GM20431 (cell line): ENCODE data around the gene PCDH9.

ENCODE experiments used
- in situ Hi-C: fragments of 300-500 bp; cut with MseI, MboI; formaldehyde crosslinking; loops from one replicate; pipeline ENCODE4 v1.15.0; 2020; ENCODE audit warnings: low sequenced_read_pairs; ENCODE audit not compliant: unreplicated experiment

PCDH9 gene

GRCh38 chr13:66860878-66861417 is 369.2 kb downstream of the PCDH9 start:
- in situ Hi-C loops, result no loop called here

GRCh38 chr13:66859934-66860877 is 369.9 kb downstream of the PCDH9 start:
- in situ Hi-C loops, result no loop called here

- in situ Hi-C loops, result no loop called here
Measured at GRCh38 chr13:66859078-66859477, 371.1 kb downstream of the PCDH9 start.

- in situ Hi-C loops, result no loop called here
Measured at GRCh38 chr13:66858163-66858562, 372.0 kb downstream of the PCDH9 start.

GRCh38 chr13:66855131-66855530 is 375.0 kb downstream of the PCDH9 start:
- in situ Hi-C loops, result no loop called here

GRCh38 chr13:66853564-66853963 is 376.6 kb downstream of the PCDH9 start:
- in situ Hi-C loops, result no loop called here

GRCh38 chr13:66849706-66850105 is 380.4 kb downstream of the PCDH9 start:
- in situ Hi-C loops, result no loop called here

GRCh38 chr13:66847541-66847940 is 382.6 kb downstream of the PCDH9 start:
- in situ Hi-C loops, result no loop called here

- in situ Hi-C loops, result no loop called here
Measured at GRCh38 chr13:66845393-66845792, 384.7 kb downstream of the PCDH9 start.

GRCh38 chr13:66844933-66845332 is 385.2 kb downstream of the PCDH9 start:
- in situ Hi-C loops, result no loop called here

GRCh38 chr13:66842766-66843165 is 387.4 kb downstream of the PCDH9 start:
- in situ Hi-C loops, result no loop called here

- in situ Hi-C loops, result no loop called here
Measured at GRCh38 chr13:66840621-66841020, 389.5 kb downstream of the PCDH9 start.

GRCh38 chr13:66837246-66837645 is 392.9 kb downstream of the PCDH9 start:
- in situ Hi-C loops, result no loop called here

- in situ Hi-C loops, result no loop called here
Measured at GRCh38 chr13:66835040-66835628, 395.0 kb downstream of the PCDH9 start.

- in situ Hi-C loops, result no loop called here
Measured at GRCh38 chr13:66830940-66831716, 399.0 kb downstream of the PCDH9 start.

- in situ Hi-C loops, result no loop called here
Measured at GRCh38 chr13:66829803-66830202, 400.3 kb downstream of the PCDH9 start.

GRCh38 chr13:66826398-66826797 is 403.7 kb downstream of the PCDH9 start:
- in situ Hi-C loops, result no loop called here

- in situ Hi-C loops, result no loop called here
Measured at GRCh38 chr13:66821551-66821950, 408.6 kb downstream of the PCDH9 start.

- in situ Hi-C loops, result no loop called here
Measured at GRCh38 chr13:66811455-66811854, 418.7 kb downstream of the PCDH9 start.

GRCh38 chr13:66809485-66809884 is 420.7 kb downstream of the PCDH9 start:
- in situ Hi-C loops, result no loop called here
